H9 (cell line): ENCODE results near the gene ODC1. TPM values are rescaled to one million over a fixed set of nuclear protein-coding genes. Genes with fewer than 3 reads are reported as not detected.
"Not testable (repeated sequence)": the region's sequence is repeated elsewhere in the genome, so short reads cannot be mapped to it uniquely, and the experiment has no call there.

Source experiments
- DNase-seq: peaks from one replicate; pipeline ENCODE4 v3.0.0-alpha.2; 2017
- H2AFZ ChIP-seq: one replicate; pipeline ENCODE4 v1.6.1; 2013; ENCODE audit warnings: mild to moderate bottlenecking, low read length, control low read depth, moderate library complexity
- H2AK5ac ChIP-seq: 2 replicates; pipeline ENCODE4 v1.6.1; 2013; ENCODE audit warnings: low read length, control low read depth, mixed read lengths; ENCODE audit not compliant: insufficient read length
- H2BK120ac ChIP-seq: one replicate; pipeline ENCODE4 v1.6.1; 2013; ENCODE audit warnings: low read depth, mild to moderate bottlenecking, low read length, control low read depth, inconsistent platforms; ENCODE audit not compliant: poor library complexity, severe bottlenecking
- H2BK12ac ChIP-seq: 2 replicates; pipeline ENCODE4 v1.6.1; 2013; ENCODE audit warnings: low read length, control low read depth, mixed read lengths, low read depth; ENCODE audit not compliant: insufficient read length
- H2BK15ac ChIP-seq: 2 replicates; pipeline ENCODE4 v1.6.1; 2013; ENCODE audit warnings: low read depth, low read length, control low read depth
- H2BK20ac ChIP-seq: one replicate; pipeline ENCODE4 v1.6.1; 2013; ENCODE audit warnings: low read depth, mild to moderate bottlenecking, low read length, control low read depth, inconsistent platforms; ENCODE audit not compliant: poor library complexity, severe bottlenecking
- H2BK5ac ChIP-seq: 2 replicates; pipeline ENCODE4 v1.6.1; 2013; ENCODE audit warnings: low read length, control low read depth, mixed read lengths; ENCODE audit not compliant: insufficient read length
- H3K14ac ChIP-seq: 2 replicates; pipeline ENCODE4 v1.6.1; 2013; ENCODE audit warnings: low read length, control low read depth; ENCODE audit not compliant: insufficient read depth
- H3K18ac ChIP-seq: 2 replicates; pipeline ENCODE4 v1.6.1; 2013; ENCODE audit warnings: low read depth, mild to moderate bottlenecking, mixed read lengths, low read length, control low read depth; ENCODE audit not compliant: insufficient read length
- H3K23ac ChIP-seq: 2 replicates; pipeline ENCODE4 v1.6.1; 2013; ENCODE audit warnings: low read length, control low read depth, mixed read lengths, low read depth; ENCODE audit not compliant: insufficient read length
- H3K23me2 ChIP-seq: 2 replicates; pipeline ENCODE4 v1.6.1; 2013; ENCODE audit warnings: low read depth, mild to moderate bottlenecking, mixed read lengths, low read length, control low read depth; ENCODE audit not compliant: insufficient read length, poor library complexity, severe bottlenecking
- H3K27ac ChIP-seq: 2 replicates; pipeline ENCODE4 v1.5.1; 2013; ENCODE audit warnings: low read length, control low read depth, mixed read lengths, low read depth; ENCODE audit not compliant: insufficient read length
- H3K27me3 ChIP-seq: 2 replicates; pipeline ENCODE4 v1.6.1; 2013; ENCODE audit warnings: low read length, control low read depth, inconsistent platforms; ENCODE audit not compliant: insufficient read depth
- H3K4ac ChIP-seq: 2 replicates; pipeline ENCODE4 v1.6.1; 2013; ENCODE audit warnings: low read depth, mild to moderate bottlenecking, control low read depth, inconsistent platforms, low read length, moderate library complexity
- H3K4me1 ChIP-seq: 2 replicates; pipeline ENCODE4 v1.6.1; 2013; ENCODE audit warnings: low read length, control low read depth, inconsistent platforms; ENCODE audit not compliant: insufficient read depth
- H3K4me2 ChIP-seq: 2 replicates; pipeline ENCODE4 v1.6.1; 2013; ENCODE audit warnings: low read length, control low read depth, mixed read lengths; ENCODE audit not compliant: insufficient read length, insufficient read depth
- H3K56ac ChIP-seq: 2 replicates; pipeline ENCODE4 v1.6.1; 2013; ENCODE audit warnings: low read depth, mild to moderate bottlenecking, mixed read lengths, low read length, control low read depth; ENCODE audit not compliant: insufficient read length
- H3K79me1 ChIP-seq: 2 replicates; pipeline ENCODE4 v1.6.1; 2013; ENCODE audit warnings: low read depth, mild to moderate bottlenecking, moderate library complexity, low read length, control low read depth, inconsistent platforms; ENCODE audit not compliant: insufficient read depth, poor library complexity, severe bottlenecking
- H3K79me2 ChIP-seq: 2 replicates; pipeline ENCODE4 v1.6.1; 2013; ENCODE audit warnings: low read length, control low read depth, inconsistent platforms; ENCODE audit not compliant: insufficient read depth
- H3K9ac ChIP-seq: 2 replicates; pipeline ENCODE4 v1.6.1; 2013; ENCODE audit warnings: low read length, control low read depth, mixed read lengths; ENCODE audit not compliant: insufficient read length; ENCODE audit errors: extremely low read depth
- H3K9me3 ChIP-seq: one replicate; pipeline ENCODE4 v1.6.1; 2013; ENCODE audit warnings: low read depth, low read length, inconsistent platforms; ENCODE audit not compliant: control insufficient read depth
- H3T11ph ChIP-seq: one replicate; pipeline ENCODE4 v1.6.1; 2013; ENCODE audit warnings: mild to moderate bottlenecking, low read length, control low read depth, inconsistent platforms
- H4K20me1 ChIP-seq: one replicate; pipeline ENCODE4 v1.6.1; 2013; ENCODE audit not compliant: control insufficient read depth, insufficient read length, insufficient read depth
- H4K5ac ChIP-seq: 2 replicates; pipeline ENCODE4 v1.6.1; 2013; ENCODE audit warnings: low read depth, mild to moderate bottlenecking, mixed read lengths, low read length, control low read depth; ENCODE audit not compliant: insufficient read length
- H4K8ac ChIP-seq: replicated peaks from 2 replicates; pipeline ENCODE4 v1.6.1; 2013; ENCODE audit warnings: low read length, control low read depth, mixed read lengths, low read depth; ENCODE audit not compliant: insufficient read length
- H4K91ac ChIP-seq: 2 replicates; pipeline ENCODE4 v1.6.1; 2013; ENCODE audit warnings: low read depth, mild to moderate bottlenecking, moderate library complexity, mixed read lengths, low read length, control low read depth; ENCODE audit not compliant: insufficient read length
- H3K27ac Mint-ChIP-seq, 3 experiments: 2 replicates in 2 of 3; 3 replicates in 1 of 3; pipeline ENCODE4 v1.8.0; 2020 to 2021; ENCODE audit warnings: mixed read lengths in 3 of 3, mild to moderate bottlenecking in 1 of 3, moderate library complexity in 1 of 3
- H3K27me3 Mint-ChIP-seq: 2 replicates; pipeline ENCODE4 v1.8.0; 2021; ENCODE audit warnings: low read depth, mild to moderate bottlenecking, moderate library complexity, mixed read lengths
- H3K36me3 Mint-ChIP-seq, 3 experiments: 2 replicates in 2 of 3; 3 replicates in 1 of 3; pipeline ENCODE4 v1.8.0; 2020 to 2021; ENCODE audit warnings: low read depth in 3 of 3, mixed read lengths in 3 of 3; ENCODE audit not compliant: insufficient read depth in 1 of 3
- H3K4me1 Mint-ChIP-seq, 2 experiments: 2 replicates each; pipeline ENCODE4 v1.8.0; 2020; ENCODE audit warnings: mixed read lengths in 2 of 2
- H3K4me3 Mint-ChIP-seq, 2 experiments: 2 replicates in 1 of 2; 3 replicates in 1 of 2; pipeline ENCODE4 v1.8.0; 2020 to 2021; ENCODE audit warnings: mild to moderate bottlenecking in 2 of 2, mixed read lengths in 2 of 2, moderate library complexity in 1 of 2
- H3K9me3 Mint-ChIP-seq, 2 experiments: 2 replicates in 1 of 2; 3 replicates in 1 of 2; pipeline ENCODE4 v1.8.0; 2020; ENCODE audit warnings: mild to moderate bottlenecking in 2 of 2, mixed read lengths in 2 of 2, moderate library complexity in 1 of 2
- WGBS: extraction: QIAGEN DNeasy Blood & Tissue Kit; methylation state at CpG from one replicate; pipeline ENCODE4 v1.1.7; 2013; ENCODE audit warnings: missing lambda C conversion rate, low lambda C conversion rate, mixed read lengths; ENCODE audit not compliant: insufficient read length; ENCODE audit errors: extremely low coverage; 5-methylcytosine and 5-hydroxymethylcytosine counted together
- total RNA-seq: library from RNA; stranded (reverse); gene quantifications from 2 replicates; pipeline ENCODE4 v1.2.1, GENCODE V29; 2021

The ODC1 gene
- total RNA-seq, 1 experiment from 2014 or later: 48.3 TPM

- H2BK20ac ChIP-seq, H3K23ac ChIP-seq, DNase-seq, H4K20me1 ChIP-seq, H3K9me3 ChIP-seq, H3K36me3 Mint-ChIP-seq, H3K18ac ChIP-seq, H3K27me3 ChIP-seq, H3T11ph ChIP-seq, H3K4me3 Mint-ChIP-seq, H4K5ac ChIP-seq, H2BK15ac ChIP-seq, H2BK12ac ChIP-seq, H3K23me2 ChIP-seq, H3K27me3 Mint-ChIP-seq, H3K56ac ChIP-seq, H4K8ac ChIP-seq, H3K4me1 ChIP-seq, H2AK5ac ChIP-seq, H3K4ac ChIP-seq, H3K4me1 Mint-ChIP-seq, H2AFZ ChIP-seq, H2BK120ac ChIP-seq, H4K91ac ChIP-seq, H2BK5ac ChIP-seq, H3K9ac ChIP-seq, H3K79me2 ChIP-seq, H3K79me1 ChIP-seq, H3K27ac Mint-ChIP-seq, H3K27ac ChIP-seq, H3K4me2 ChIP-seq: not testable (repeated sequence)
- no CpG with 5 or more reads among the region's 5 CpGs for WGBS
- H3K14ac ChIP-seq: peak overlapping the region; percentile 17; the same call in 1 of the 2 replicates
- peaks cover 7 to 13% of the 10 kb centered on the region in 2 experiments for H3K9me3 Mint-ChIP-seq
Measured at GRCh38 chr2:10487741-10488104, 39.6 kb upstream of the ODC1 start.
